Stimulated activated CD4-positive, alpha-beta T cell treated with anti-CD3 and anti-CD28 coated beads, TNF-alpha, amount 100 ng/mL, for 1 hour (primary cell): ENCODE results near the gene ARMC2.
A peak's percentile ranks its signal among the peaks of the same experiment; 100 is the strongest.
"Not testable (repeated sequence)": the region's sequence is repeated elsewhere in the genome, so short reads cannot be mapped to it uniquely, and the experiment has no call there.

Source experiments
- DNase-seq, 3 donors: peaks; one replicate each; pipeline ENCODE4 v3.0.0-alpha.2; 2020; ENCODE audit warnings: low read depth in 3 of 3, low spot score in 1 of 3

ARMC2 gene

GRCh38 chr6:108904741-108905140, 56.5 kb downstream of the ARMC2 start:
- DNase-seq, result no peak

DNA sequence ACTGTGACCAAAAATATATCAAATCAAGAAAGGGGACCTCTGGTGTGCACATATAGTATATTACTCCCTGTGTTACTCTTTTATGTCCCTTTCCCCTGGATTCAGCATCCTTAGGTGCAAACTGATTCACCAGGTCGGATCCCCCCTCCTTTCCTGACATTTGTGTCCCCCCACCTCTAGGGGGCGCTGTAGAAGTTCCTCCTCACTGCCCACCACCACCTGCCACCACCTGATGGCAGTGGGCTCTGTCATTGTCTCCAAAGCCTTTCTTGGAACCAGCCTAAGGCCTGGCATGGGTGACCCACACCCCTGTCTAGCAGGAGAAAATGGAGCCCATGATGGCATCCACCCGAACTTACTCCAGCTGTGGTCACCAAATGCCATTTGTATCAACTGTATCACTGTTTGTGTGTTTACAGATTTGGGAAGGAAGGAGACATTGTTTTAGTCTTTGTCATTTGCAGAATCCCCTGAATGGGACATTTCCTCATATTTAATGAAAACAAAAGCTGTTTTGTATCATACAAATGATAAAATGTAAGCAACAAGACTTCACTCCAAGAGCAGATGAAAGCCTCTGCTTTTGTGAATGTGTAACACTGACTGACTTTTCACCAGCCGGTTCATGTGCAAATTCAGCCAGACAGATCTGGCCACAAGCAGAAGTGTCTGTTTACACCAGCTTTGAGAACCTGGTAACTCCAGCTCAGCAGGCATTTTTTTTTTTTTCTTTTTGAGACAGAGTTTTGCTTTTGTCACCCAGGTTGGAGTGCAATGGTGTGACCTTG, 66.2 kb downstream of the ARMC2 start:
- no peak for DNase-seq

GRCh38 chr6:108915258-108915657, 67.0 kb downstream of the ARMC2 start:
- DNase-seq, result no peak

DNA sequence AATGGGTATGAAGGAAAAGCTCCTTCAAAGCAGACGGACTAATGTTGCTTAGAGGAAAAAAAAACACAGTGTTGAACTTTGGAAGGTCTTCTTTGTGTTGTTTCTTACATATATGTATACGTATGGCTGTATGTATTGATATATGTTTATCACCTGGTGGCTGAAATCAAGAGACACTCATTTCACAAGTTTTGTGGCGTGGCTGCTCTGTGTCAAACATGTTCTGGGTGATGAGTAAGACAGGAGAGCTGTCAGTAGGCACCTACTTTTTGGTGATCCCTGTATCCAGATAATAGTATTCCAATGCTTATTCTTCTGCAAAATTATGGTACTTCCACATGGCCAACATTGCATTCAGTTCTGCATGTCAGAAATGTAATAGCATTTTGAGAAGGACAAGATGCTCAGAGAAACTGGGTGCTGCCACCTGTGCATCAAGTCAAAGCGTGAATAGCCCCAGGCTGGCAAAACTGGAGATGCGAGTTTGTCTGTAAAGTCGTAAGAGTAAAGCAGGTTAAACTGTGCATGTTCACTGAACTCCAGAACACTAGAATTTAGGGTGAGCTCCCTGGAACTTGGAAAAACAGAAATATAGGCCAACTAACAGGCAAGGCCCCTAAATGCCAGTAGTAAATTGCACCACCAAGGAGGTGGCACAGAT, 67.9 kb downstream of the ARMC2 start:
- DNase-seq, result no peak

GRCh38 chr6:108920751-108921150, 72.5 kb downstream of the ARMC2 start:
- no peak for DNase-seq

GRCh38 chr6:108921547-108922361, 73.5 kb downstream of the ARMC2 start:
- DNase-seq, result no peak

- DNase-seq, result no peak
Observed at GRCh38 chr6:108922499-108922898, 74.3 kb downstream of the ARMC2 start.

- no peak for DNase-seq
Observed at GRCh38 chr6:108927927-108928326, 79.7 kb downstream of the ARMC2 start.

GRCh38 chr6:108928650-108929049, 80.4 kb downstream of the ARMC2 start:
- DNase-seq, result no peak

GRCh38 chr6:108931090-108931489, 82.9 kb downstream of the ARMC2 start:
- not testable (repeated sequence) for DNase-seq

DNA sequence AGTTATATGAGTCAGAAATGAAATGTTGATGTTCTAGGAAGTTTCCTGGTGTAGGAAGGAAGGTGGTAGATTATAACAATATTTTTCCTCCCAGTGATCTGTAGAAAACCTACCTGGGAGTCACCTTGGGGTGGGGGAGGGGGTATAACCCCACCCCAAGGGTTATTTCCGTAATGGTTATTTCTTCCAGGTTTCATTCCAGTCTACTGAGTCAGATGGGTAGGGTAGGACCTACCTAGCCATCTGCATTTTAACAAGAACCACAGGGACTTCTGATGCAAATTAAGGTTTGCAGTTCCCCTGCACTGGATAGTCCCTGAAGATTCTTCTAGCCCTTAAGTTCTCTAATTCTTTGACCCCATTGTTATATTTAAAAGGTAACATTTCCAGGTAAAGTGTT, 88.9 kb downstream of the ARMC2 start:
- DNase-seq, result no peak

DNA sequence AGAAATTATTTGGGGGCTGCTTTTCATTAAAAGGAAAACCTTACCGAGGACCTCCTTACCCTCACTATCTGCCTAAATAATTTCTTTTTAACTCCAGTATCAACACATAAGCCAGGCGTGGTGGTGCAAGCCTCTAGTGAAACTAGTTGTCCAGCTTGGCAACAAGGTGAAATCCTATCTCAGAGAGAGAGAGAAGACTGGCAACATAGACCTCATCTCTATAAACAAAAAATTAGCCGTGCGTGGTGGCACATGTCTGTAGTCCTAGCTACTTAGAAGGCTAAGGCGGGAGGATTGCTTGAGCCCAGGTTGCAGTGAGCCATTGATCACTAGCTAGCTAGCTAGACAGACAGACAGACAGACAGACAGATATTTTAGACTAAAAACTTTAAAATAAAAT, 92.5 kb downstream of the ARMC2 start:
- DNase-seq, result no peak

GRCh38 chr6:108941281-108941680, 93.1 kb downstream of the ARMC2 start:
- DNase-seq, result no peak

GRCh38 chr6:108941859-108942258, 93.6 kb downstream of the ARMC2 start:
- DNase-seq, result no peak

DNA sequence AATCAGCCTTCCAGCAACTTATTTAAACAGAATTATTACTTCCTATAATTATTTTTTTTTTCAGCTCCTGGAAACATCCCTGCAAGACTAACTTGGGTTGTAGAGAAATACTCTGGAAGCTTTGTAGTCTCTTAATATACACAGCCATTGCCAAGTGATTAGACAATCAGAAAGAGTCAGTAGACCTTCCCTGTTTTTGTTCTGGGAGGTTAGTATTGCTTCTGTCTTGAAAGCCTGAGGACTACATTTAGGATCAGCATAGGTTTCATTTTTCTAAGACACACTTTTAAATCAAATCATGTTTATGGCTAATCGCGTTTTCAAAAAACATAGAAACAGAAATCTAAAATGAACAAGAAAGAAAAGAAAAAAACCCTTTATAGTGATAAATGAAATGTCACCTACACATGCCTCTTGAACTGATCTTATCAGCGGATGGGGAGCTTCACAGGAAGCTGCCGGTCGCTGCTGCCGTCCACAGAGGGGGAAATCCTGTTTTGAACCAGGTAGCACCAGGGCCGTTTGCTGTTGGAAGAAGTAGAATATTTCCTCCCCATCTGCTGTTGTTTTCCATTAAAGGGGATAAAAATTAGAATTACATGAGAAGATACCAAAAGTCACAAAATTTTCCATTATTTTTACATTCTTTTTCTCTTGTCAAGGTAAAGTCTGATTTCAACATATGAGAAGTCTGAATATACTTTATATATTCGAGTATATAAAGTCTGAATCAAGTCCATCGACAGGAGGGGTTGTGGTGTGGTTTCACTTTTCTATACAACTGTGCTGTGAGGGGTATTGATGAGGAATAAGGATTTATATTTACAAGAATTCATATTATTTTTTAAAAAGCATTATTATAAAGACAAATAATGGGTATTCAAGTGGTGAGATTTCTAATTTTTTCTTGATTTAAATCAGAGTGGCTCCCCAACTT, 94.6 kb downstream of the ARMC2 start:
- DNase-seq, result peak; percentile 26 to 43 (median 35)

- no peak for DNase-seq
Observed at GRCh38 chr6:108944071-108944470, 95.8 kb downstream of the ARMC2 start.

DNA sequence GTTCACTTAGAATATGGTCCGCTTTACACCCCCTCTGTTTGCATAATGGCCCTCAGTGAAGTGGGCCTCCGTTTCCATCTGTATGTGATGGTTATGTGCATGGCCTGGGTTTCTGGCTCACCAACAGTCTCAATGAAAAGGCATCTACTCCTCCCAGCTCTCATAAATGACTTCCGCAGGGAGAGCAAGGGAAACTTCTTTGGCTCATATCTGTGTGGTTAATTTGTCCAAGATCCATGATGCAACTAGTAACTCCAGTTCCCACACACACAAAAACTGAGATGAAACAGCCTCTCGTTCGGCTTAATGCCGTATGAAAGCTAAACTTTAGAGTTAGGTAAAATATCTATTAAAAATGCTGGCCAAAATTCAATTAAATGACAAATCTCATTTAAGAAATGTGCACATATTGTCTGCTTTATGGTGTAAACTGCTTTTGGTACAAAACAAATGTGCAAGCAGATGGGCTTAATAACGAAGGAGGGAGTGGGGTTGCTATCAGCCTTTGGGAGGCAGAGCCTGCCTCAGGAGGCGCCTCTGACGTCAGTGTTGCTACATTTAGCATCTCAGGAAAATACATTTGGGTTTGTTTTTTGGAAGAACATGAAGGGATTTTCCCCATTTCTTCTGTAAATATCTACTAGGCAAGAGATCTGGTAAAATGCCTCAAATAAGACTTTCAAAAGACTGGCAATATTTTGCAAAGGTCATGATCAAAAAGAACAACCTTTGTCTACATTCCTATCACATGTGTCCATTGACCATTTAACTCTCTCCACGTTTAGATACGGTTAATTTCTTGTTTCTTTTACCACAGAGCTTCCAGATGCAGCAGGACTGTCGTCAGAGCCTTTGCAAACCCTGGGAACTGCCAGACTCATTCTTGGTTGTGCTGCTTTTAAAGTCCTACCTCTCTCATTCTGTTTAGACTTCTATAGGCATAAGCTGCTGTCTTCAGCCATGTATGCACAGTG, 96.8 kb downstream of the ARMC2 start:
- no peak for DNase-seq

GRCh38 chr6:108945681-108946159, 97.5 kb downstream of the ARMC2 start:
- no peak for DNase-seq

DNA sequence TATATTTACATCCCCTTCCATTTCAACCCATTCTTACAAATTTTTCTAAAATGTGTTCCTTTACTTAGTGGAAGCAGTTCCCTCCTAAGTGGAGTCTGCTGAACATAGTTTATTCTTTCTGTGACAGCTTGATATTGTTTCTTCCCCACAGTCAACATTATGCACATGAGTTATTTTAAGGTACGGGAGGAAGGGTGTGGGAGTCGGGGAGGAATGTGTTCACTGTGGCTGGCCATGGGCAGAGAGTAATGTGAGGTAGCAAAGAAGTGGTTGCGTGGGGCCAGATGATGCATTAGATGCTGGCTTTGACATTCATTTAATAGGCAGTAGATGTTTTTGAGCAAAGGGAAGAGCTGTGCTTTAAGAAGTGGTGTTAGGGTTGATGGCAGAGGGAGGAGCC, 98.5 kb downstream of the ARMC2 start:
- no peak for DNase-seq
